HL-60/S4 (cell line): ENCODE measurements around the gene OTOP3.

ENCODE experiments used
- in situ Hi-C: fragments of 300-500 bp; cut with MboI; formaldehyde crosslinking; loops from 2 replicates; pipeline ENCODE4 v1.14.3; 2022; ENCODE audit warnings: low sequenced_read_pairs

OTOP3 gene

GRCh38 chr17:74959826-74960515 lies 24.3 kb downstream of the OTOP3 start:
- in situ Hi-C loops = loop anchor here (10.0 kb wide), 2 partner anchors 235 to 295 kb away; no protein-coding TSS in a partner anchor

DNA sequence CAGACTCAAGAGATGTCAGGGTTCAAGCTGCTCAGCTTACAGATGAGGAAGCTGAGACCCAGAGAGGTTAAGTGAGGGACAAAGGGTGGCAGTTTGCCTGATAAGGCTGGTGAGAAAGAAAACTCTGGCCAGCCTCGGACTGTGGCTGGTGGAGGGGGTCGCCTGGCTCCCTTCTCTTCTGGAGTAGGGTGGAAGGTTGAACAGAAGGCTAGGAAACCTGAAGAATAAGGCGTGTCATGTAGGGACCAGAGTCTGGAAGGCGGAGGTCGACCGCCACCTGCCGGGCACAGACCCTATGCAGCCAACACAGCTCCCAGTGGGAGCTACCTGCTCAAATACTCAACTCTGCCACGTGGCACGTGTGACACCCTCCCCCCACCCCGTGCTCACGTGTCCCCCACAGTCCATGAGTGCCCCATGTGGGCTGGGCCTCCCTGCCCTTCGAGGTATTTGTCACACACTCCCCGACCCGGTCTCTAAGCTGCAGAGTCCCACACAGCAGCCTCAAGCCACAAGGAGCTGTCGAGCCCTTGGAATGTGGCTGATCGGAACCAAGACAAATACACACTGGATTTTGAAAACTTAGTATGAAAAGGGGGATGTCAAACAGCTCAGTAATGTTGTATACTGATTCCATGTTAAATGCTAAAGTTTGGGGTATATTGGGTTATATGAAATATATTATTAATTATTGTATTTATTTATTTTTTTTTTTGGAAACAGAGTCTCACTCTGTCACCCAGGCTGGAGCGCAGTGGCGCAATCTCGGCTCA lies 25.1 kb downstream of the OTOP3 start:
- in situ Hi-C loops = loop anchor here (10.0 kb wide), 1 partner anchor 234 kb away; no protein-coding TSS in a partner anchor

DNA sequence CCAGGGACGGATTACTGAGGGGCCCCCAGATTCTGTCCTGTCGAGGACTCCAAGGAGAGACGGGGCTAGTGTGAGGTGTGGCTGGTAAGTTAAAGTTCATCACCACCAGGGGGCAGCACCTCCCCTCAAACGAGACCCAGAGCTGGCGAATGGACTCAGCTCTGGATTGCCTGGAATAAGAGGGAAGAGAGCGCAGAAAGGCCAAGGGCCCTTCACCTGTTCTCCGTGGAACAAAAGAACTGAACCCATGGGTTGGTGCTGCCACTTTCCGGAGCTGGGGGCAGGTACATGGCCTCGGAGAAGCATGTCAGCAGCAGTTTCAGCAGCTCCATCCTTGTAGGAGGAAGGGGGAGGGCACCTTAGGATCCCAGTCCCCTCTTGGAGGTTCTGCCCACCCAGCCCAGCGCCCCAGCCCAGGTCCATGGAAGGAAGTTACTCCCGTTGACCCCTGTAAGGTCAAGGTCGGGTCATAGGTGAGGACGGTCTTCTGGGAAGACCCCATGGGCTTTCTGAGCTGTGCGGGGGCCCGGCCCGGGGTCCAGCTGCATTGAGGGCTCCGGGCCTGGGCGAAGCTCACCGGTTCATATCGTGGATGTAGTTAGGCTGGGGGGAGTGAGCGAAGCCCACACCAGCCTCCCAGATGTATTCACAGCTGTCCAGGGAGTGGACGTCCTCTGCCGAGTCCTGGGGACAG lies 26.1 kb downstream of the OTOP3 start:
- in situ Hi-C loops = loop anchor here (10.0 kb wide), 1 partner anchor 233 kb away; no protein-coding TSS in a partner anchor

GRCh38 chr17:74962622-74963394 lies 27.1 kb downstream of the OTOP3 start:
- in situ Hi-C loops = loop anchor here (10.0 kb wide), 1 partner anchor 232 kb away; no protein-coding TSS in a partner anchor

DNA sequence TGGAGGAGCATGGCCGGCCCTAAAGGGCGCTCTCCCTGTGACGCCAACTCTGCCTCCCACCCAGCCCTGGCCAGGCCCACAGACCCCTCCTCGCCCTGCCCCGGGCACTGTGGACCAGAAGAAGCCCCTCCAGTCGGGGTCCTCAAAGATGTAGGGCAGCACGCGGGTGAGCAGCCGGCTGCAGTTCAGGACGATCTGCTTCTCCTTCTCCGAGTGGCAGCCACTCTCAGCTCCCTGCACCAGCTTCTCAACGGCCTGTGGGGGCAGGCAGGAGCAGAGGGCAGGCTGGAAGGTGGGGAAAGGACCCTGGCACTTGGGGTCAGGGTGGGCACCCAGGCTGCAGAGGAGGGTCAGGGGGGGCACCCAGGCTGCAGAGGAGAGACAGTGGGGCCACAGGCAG lies 28.0 kb downstream of the OTOP3 start:
- in situ Hi-C loops = loop anchor here (10.0 kb wide), 1 partner anchor 231 kb away; no protein-coding TSS in a partner anchor

GRCh38 chr17:74964246-74964761 lies 28.6 kb downstream of the OTOP3 start:
- in situ Hi-C loops = loop anchor here (10.0 kb wide), 1 partner anchor 230 kb away; no protein-coding TSS in a partner anchor

- in situ Hi-C loops = loop anchor here (10.0 kb wide), 1 partner anchor 230 kb away; no protein-coding TSS in a partner anchor
Measured at GRCh38 chr17:74964988-74965622, 29.4 kb downstream of the OTOP3 start.

GRCh38 chr17:74968361-74968780 lies 32.7 kb downstream of the OTOP3 start:
- in situ Hi-C loops = loop anchor here (10.0 kb wide), 1 partner anchor 226 kb away; no protein-coding TSS in a partner anchor

DNA sequence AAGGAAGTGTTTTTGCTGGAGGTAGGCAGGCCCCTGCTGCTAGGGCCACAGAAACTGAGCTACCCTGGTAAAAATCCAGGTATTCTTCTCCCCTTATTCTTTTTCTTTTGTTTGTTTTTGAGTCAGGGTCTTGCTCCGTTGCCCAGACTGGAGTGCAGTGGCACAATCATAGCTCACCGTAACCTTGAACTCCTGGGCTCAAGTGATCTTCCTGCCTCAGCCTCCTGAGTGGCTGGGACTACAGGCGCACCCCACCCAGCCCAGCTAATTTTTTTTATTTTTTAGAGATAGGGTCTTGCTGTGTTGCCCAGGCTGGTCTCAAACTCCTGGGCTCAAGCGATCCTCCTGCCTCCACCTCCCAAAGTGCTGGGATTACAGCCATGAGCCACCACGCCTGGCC lies 33.8 kb downstream of the OTOP3 start:
- in situ Hi-C loops = loop anchor here (10.0 kb wide), 1 partner anchor 225 kb away; no protein-coding TSS in a partner anchor

- in situ Hi-C loops = no loop called here
Measured at GRCh38 chr17:74970395-74970794, 34.7 kb downstream of the OTOP3 start.

DNA sequence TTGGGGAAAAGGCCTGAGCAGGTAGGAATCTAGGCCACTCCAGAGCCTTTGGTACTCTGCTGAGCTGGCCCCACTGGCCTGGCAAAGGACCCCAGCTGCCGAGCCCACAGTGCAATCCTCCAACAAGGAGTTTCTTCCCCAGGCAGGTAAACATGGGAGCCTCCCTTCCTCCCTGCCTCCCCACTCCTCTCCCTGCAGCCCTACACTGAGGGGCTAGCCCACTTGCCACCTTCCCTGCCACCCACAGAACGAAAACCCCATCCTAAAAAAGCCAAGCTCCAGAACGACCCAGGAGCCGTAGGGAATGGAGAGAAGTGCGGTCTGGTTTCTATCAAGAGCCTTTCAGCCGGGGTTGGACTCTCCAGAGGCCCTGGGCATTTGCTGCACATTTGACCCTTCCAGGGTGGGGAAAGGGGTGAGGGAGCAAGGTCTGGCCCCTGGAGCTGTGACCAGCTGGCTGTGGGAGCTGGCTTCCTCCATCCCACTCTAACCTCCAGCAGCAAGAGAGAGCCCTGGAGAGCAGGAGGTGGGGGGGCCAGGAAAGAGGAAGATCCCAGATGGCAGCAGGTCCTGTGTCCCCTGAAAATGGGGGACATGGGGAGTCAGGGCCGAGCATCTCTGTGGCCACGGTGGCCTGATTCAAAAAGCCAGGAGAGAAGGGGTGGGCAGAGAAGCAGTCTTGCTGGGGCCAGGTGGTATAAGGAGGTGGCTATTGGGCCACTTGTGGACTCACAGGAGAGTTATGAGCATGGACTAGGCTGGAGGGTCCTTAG lies 35.6 kb downstream of the OTOP3 start:
- in situ Hi-C loops = no loop called here

GRCh38 chr17:74971842-74972106 lies 36.1 kb downstream of the OTOP3 start:
- in situ Hi-C loops = no loop called here

DNA sequence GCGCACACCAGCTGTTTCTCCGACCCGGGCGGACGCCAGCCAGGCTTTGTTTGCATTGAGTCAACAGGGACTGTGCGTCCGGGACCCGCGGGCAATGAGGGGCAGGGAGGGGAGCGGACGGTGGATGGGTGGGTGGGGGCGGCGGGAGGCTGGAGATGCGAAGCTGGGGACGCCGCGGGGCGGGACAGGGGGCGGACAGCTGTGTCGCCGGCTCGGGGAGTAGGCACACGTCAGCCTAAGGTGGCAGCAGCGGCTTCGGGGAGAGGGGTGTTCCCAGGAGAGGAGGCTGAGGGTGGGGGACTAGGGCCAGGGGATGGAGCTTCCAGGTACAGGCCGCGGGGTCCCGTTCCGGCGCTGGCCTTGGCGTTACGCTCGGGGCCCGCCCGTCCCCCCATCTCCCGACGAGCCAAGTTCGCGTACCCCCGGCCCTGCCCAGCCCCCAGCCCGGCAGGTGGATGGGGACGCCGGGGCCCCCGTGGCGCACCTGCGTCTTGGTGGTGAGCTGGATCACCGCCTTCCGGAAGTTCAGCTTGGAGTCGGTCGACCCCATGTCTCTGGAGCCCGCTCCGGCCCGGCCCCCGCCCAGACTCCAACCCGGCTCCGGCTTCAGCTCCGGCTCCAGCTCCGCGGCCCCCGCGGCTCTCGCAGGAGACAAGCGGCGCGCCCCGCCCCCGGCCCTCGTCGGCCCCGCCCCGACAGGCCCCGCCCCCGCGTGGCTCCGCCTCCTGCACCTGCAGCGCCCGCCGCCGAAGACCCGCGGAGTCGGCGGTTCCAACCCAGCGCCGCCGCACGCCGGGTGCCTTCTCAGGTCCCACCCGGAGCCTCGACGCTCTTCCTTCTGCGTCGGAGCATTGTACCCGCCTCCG lies 36.6 kb downstream of the OTOP3 start, which contains the start of gene HID1:
Gene HID1, minus strand, starts transcription at position 653 of the 866 bp plus-strand sequence. Its CDS starts 103 bp downstream, at position 550.
- in situ Hi-C loops = no loop called here

DNA sequence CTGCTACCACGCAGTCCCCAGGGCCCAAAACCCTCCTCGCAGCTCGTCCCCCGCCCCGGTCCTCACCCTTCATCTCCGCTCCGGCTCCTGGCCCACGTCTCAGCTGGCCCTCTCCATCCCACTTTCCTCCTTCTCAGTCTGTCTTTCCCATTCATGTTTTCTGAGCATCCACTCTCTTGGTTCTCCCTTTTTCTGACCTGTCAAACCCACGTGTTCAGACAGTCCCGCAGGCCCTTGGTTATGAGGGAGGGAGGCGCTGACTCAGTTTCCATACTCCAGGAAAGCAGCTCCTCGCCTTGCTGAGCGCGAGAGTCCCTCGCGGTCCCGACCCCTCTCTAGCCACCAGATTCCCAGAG lies 37.3 kb downstream of the OTOP3 start:
- in situ Hi-C loops = no loop called here

DNA sequence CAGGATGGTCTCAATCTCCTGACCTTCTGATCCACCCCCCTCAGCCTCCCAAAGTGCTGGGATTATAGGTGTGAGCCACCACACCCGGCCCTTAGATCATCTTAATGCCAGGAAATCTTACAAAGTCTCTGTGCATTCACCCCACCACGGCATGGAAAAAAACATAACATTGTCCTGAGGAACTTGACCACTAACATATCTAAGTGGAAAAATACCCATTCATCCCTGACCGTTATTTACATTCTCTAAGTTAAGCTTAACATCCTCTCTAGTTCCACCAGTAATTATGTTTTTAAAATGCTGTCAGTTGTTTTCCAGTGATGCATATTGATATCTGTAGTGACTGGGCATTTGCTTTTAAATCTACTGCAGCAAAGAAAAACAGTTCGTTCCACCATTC lies 40.2 kb downstream of the OTOP3 start:
- in situ Hi-C loops = no loop called here

DNA sequence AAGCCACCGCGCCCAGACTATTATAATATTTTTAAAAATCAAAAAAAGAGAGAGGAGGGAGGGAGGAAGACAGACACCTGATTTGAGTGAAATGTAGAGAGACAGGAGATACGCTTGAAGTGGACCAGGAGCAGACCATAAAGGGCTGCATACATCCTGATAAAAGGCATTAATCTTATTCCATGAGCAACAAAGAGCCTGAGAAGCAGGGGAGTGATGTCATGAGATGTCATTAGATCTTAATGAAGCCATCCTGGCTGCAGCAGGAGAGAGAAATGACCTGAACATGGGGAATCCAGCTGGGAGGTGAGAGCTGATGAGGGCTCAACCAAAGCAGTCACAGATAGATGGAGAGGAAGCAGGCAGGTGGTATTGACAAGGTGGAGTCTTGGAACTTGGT lies 42.1 kb downstream of the OTOP3 start:
- in situ Hi-C loops = no loop called here

- in situ Hi-C loops = no loop called here
Measured at GRCh38 chr17:74978240-74978639, 42.5 kb downstream of the OTOP3 start.
